ENCODE results near the gene PRDM15. TPM values are rescaled to one million over a fixed set of nuclear protein-coding genes. Genes with fewer than 3 reads are reported as not detected.

Gene PRDM15
- total and polyA plus RNA-seq, 4 donors, result 1.2 to 5.7 (median 2.1) TPM

DNA sequence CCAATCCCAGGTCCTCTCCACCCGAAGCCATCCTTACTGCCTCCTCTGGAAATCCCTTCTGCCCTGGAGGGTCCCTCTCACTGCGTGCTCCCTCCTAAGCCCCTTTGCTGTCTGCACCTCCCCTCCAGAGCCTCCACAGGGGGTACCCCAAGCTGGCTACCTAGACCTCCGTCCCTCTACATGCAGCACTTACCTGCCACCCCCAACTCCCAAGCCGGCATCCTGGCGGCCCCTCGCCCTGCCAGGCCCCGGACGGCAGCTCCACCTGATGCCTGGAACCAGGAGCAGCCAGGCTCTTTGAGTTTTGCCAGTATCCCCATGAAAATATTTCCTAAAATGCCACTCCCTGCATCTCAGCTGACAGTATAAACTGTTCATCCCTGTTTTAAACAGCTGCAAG, 4.1 kb downstream of the PRDM15 start:
- no peak for TF ChIP-seq FOXA1 (IDR thresholded peaks at IDR 0.05)
- no peak for TF ChIP-seq JUND (IDR thresholded peaks at IDR 0.05)
- no peak for TF ChIP-seq NR2F2 (IDR thresholded peaks at IDR 0.05)
- no peak for TF ChIP-seq TAF1 (conservative IDR thresholded peaks at IDR 0.05)
- TF ChIP-seq, protein P1, sequence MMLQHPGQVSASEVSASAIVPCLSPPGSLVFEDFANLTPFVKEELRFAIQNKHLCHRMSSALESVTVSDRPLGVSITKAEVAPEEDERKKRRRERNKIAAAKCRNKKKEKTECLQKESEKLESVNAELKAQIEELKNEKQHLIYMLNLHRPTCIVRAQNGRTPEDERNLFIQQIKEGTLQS (IDR thresholded peaks at IDR 0.05), result no peak
- TF ChIP-seq, protein P2, sequence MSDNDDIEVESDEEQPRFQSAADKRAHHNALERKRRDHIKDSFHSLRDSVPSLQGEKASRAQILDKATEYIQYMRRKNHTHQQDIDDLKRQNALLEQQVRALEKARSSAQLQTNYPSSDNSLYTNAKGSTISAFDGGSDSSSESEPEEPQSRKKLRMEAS (IDR thresholded peaks at IDR 0.05), result no peak
- TF ChIP-seq, protein P3, sequence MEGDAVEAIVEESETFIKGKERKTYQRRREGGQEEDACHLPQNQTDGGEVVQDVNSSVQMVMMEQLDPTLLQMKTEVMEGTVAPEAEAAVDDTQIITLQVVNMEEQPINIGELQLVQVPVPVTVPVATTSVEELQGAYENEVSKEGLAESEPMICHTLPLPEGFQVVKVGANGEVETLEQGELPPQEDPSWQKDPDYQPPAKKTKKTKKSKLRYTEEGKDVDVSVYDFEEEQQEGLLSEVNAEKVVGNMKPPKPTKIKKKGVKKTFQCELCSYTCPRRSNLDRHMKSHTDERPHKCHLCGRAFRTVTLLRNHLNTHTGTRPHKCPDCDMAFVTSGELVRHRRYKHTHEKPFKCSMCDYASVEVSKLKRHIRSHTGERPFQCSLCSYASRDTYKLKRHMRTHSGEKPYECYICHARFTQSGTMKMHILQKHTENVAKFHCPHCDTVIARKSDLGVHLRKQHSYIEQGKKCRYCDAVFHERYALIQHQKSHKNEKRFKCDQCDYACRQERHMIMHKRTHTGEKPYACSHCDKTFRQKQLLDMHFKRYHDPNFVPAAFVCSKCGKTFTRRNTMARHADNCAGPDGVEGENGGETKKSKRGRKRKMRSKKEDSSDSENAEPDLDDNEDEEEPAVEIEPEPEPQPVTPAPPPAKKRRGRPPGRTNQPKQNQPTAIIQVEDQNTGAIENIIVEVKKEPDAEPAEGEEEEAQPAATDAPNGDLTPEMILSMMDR (IDR thresholded peaks at IDR 0.05; ENCODE audit: low read depth, low read length, missing input control), result no peak
- no peak for TF ChIP-seq HNF4A (conservative IDR thresholded peaks at IDR 0.05)
- no peak for TF ChIP-seq GABPA (IDR thresholded peaks at IDR 0.05 in 1 of 2, conservative IDR thresholded peaks at IDR 0.05 in 1 of 2)
- no peak for TF ChIP-seq YY1 (IDR thresholded peaks at IDR 0.05)

DNA sequence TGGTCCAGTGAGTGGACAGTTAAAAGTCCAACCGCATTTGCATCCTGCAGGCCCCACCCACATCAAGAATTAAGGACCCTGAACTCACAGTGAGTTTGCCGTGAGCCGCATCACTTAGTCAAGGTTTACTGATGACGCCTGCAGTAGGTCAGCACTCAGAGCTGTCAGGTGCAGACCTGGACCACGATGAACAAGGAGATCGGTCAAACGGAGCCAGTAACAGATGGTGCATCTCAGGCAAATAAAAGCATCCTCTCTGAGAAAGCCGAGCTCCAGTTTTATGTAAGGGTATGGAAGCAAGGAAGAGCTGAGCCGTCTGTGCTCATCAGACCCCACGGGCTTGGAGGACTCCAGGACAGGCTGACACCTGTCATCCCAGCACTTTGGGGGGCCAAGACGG, 4.5 kb downstream of the PRDM15 start:
- TF ChIP-seq RAD21 (IDR thresholded peaks at IDR 0.05), result no peak
- TF ChIP-seq FOXA1 (IDR thresholded peaks at IDR 0.05), result no peak
- no peak for TF ChIP-seq RXRA (IDR thresholded peaks at IDR 0.05)
- TF ChIP-seq EGR1 (IDR thresholded peaks at IDR 0.05; ENCODE audit: low read depth in 2 of 2), result no peak
- TF ChIP-seq, protein P4, sequence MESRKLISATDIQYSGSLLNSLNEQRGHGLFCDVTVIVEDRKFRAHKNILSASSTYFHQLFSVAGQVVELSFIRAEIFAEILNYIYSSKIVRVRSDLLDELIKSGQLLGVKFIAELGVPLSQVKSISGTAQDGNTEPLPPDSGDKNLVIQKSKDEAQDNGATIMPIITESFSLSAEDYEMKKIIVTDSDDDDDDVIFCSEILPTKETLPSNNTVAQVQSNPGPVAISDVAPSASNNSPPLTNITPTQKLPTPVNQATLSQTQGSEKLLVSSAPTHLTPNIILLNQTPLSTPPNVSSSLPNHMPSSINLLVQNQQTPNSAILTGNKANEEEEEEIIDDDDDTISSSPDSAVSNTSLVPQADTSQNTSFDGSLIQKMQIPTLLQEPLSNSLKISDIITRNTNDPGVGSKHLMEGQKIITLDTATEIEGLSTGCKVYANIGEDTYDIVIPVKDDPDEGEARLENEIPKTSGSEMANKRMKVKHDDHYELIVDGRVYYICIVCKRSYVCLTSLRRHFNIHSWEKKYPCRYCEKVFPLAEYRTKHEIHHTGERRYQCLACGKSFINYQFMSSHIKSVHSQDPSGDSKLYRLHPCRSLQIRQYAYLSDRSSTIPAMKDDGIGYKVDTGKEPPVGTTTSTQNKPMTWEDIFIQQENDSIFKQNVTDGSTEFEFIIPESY (IDR thresholded peaks at IDR 0.05), result no peak
- TF ChIP-seq GABPA (IDR thresholded peaks at IDR 0.05 in 1 of 2, conservative IDR thresholded peaks at IDR 0.05 in 1 of 2), result no peak
- TF ChIP-seq, protein P5, sequence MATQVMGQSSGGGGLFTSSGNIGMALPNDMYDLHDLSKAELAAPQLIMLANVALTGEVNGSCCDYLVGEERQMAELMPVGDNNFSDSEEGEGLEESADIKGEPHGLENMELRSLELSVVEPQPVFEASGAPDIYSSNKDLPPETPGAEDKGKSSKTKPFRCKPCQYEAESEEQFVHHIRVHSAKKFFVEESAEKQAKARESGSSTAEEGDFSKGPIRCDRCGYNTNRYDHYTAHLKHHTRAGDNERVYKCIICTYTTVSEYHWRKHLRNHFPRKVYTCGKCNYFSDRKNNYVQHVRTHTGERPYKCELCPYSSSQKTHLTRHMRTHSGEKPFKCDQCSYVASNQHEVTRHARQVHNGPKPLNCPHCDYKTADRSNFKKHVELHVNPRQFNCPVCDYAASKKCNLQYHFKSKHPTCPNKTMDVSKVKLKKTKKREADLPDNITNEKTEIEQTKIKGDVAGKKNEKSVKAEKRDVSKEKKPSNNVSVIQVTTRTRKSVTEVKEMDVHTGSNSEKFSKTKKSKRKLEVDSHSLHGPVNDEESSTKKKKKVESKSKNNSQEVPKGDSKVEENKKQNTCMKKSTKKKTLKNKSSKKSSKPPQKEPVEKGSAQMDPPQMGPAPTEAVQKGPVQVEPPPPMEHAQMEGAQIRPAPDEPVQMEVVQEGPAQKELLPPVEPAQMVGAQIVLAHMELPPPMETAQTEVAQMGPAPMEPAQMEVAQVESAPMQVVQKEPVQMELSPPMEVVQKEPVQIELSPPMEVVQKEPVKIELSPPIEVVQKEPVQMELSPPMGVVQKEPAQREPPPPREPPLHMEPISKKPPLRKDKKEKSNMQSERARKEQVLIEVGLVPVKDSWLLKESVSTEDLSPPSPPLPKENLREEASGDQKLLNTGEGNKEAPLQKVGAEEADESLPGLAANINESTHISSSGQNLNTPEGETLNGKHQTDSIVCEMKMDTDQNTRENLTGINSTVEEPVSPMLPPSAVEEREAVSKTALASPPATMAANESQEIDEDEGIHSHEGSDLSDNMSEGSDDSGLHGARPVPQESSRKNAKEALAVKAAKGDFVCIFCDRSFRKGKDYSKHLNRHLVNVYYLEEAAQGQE (IDR thresholded peaks at IDR 0.05), result no peak
- no peak for TF ChIP-seq TAF1 (conservative IDR thresholded peaks at IDR 0.05)
- TF ChIP-seq FOXA2 (IDR thresholded peaks at IDR 0.05), result no peak
- TF ChIP-seq, protein P2 (IDR thresholded peaks at IDR 0.05), result no peak
- TF ChIP-seq, protein P1 (IDR thresholded peaks at IDR 0.05), result no peak
- TF ChIP-seq SP1 (IDR thresholded peaks at IDR 0.05), result no peak
- TF ChIP-seq NR2F2 (IDR thresholded peaks at IDR 0.05), result no peak
- TF ChIP-seq HNF4G (IDR thresholded peaks at IDR 0.05), result no peak
- TF ChIP-seq, protein P3 (IDR thresholded peaks at IDR 0.05; ENCODE audit: low read depth, low read length, missing input control), result no peak
- no peak for TF ChIP-seq YY1 (IDR thresholded peaks at IDR 0.05)
- TF ChIP-seq JUND (IDR thresholded peaks at IDR 0.05), result no peak
- no peak for TF ChIP-seq HNF4A (conservative IDR thresholded peaks at IDR 0.05)
- whole genome bisulfite sequencing, result 90% methylated on average over 11 of the region's 11 CpGs
- H3K36me3 ChIP-seq (ENCODE audit: control insufficient read depth in 4 of 4, insufficient read depth in 3 of 4, low read depth in 1 of 4, low read length in 3 of 4), result peaks cover 0 to 1% (median 0%) of the 10 kb centered on the region in 4 donors

More for the DNA sequence above, 4.1 kb downstream of the PRDM15 start:
- H3K4me1 ChIP-seq (ENCODE audit: control insufficient read depth in 4 of 4, insufficient read depth in 4 of 4, low read length in 3 of 4), result peaks cover 2 to 13% (median 6%) of the 10 kb centered on the region in 4 donors
- H3K36me3 ChIP-seq (ENCODE audit: control insufficient read depth in 4 of 4, insufficient read depth in 3 of 4, low read depth in 1 of 4, low read length in 3 of 4), result peaks cover 0 to 1% (median 0%) of the 10 kb centered on the region in 4 donors
- H3K27me3 ChIP-seq (ENCODE audit: control insufficient read depth in 4 of 4, insufficient read depth in 4 of 4, low read length in 3 of 4), result no peaks in the 10 kb centered on the region
- no peaks in the 10 kb centered on the region for H3K9me3 ChIP-seq (ENCODE audit: control insufficient read depth in 4 of 4, low read length in 3 of 4)
- DNase-seq (ENCODE audit: low spot score), result no peak
- no peak overlapping the region for H3K9ac ChIP-seq (ENCODE audit: low read depth in 1 of 2, low read length in 2 of 2)
- H3K4me3 ChIP-seq (ENCODE audit: low read depth in 1 of 3, low read length in 3 of 3), result no peak overlapping the region
- WGBS, result 97% methylated on average over 8 of the region's 8 CpGs
- no peak overlapping the region for H3K27ac ChIP-seq (ENCODE audit: low read depth in 1 of 2, low read length in 2 of 2)

More for the DNA sequence above, 4.5 kb downstream of the PRDM15 start:
- H3K27me3 ChIP-seq (ENCODE audit: control insufficient read depth in 4 of 4, insufficient read depth in 4 of 4, low read length in 3 of 4), result no peaks in the 10 kb centered on the region
- H3K4me3 ChIP-seq (ENCODE audit: low read depth in 1 of 3, low read length in 3 of 3), result no peak overlapping the region
- no peak for DNase-seq (ENCODE audit: low spot score)
- H3K9me3 ChIP-seq (ENCODE audit: control insufficient read depth in 4 of 4, low read length in 3 of 4), result no peaks in the 10 kb centered on the region
- H3K27ac ChIP-seq (ENCODE audit: low read depth in 1 of 2, low read length in 2 of 2), result no peak overlapping the region
- no peak overlapping the region for H3K9ac ChIP-seq (ENCODE audit: low read depth in 1 of 2, low read length in 2 of 2)
- peaks cover 2 to 9% (median 6%) of the 10 kb centered on the region in 4 donors for H3K4me1 ChIP-seq (ENCODE audit: control insufficient read depth in 4 of 4, insufficient read depth in 4 of 4, low read length in 3 of 4)

All from liver (tissue), 9 donors.